NCI-H1436 (cell line): ENCODE measurements around the gene GREM2.
A peak's percentile ranks its signal among the peaks of the same experiment; 100 is the strongest.

Experiments
- DNase-seq: peaks from one replicate; lab custom pipeline; 2025; lab: John Stamatoyannopoulos, UW

Gene GREM2

GRCh38 chr1:240610636-240611035, 1.3 kb downstream of the GREM2 start:
- no peak for DNase-seq

- no peak for DNase-seq
Measured at GRCh38 chr1:240609527-240610060, 2.4 kb downstream of the GREM2 start.

GRCh38 chr1:240608707-240609106, 3.2 kb downstream of the GREM2 start:
- DNase-seq: peak; percentile 8

- DNase-seq: no peak
Measured at GRCh38 chr1:240607006-240607405, 4.9 kb downstream of the GREM2 start.

- DNase-seq: no peak
Measured at GRCh38 chr1:240602189-240602588, 9.8 kb downstream of the GREM2 start.

- DNase-seq: no peak
Measured at GRCh38 chr1:240599830-240600229, 12.1 kb downstream of the GREM2 start.

GRCh38 chr1:240599299-240599698, 12.7 kb downstream of the GREM2 start:
- no peak for DNase-seq

GRCh38 chr1:240598216-240599001, 13.5 kb downstream of the GREM2 start:
- no peak for DNase-seq

GRCh38 chr1:240597153-240597745, 14.7 kb downstream of the GREM2 start:
- no peak for DNase-seq

GRCh38 chr1:240595476-240595875, 16.5 kb downstream of the GREM2 start:
- no peak for DNase-seq

GRCh38 chr1:240591564-240591963, 20.4 kb downstream of the GREM2 start:
- DNase-seq: no peak

GRCh38 chr1:240591078-240591477, 20.9 kb downstream of the GREM2 start:
- no peak for DNase-seq

GRCh38 chr1:240589585-240590110, 22.3 kb downstream of the GREM2 start:
- no peak for DNase-seq

- DNase-seq: no peak
Measured at GRCh38 chr1:240586006-240586405, 25.9 kb downstream of the GREM2 start.

- no peak for DNase-seq
Measured at GRCh38 chr1:240582953-240583352, 29.0 kb downstream of the GREM2 start.

GRCh38 chr1:240579511-240579910, 32.4 kb downstream of the GREM2 start:
- no peak for DNase-seq

GRCh38 chr1:240577095-240577494, 34.9 kb downstream of the GREM2 start:
- DNase-seq: no peak

GRCh38 chr1:240575981-240576662, 35.8 kb downstream of the GREM2 start:
- DNase-seq: no peak

- DNase-seq: no peak
Measured at GRCh38 chr1:240572328-240572727, 39.6 kb downstream of the GREM2 start.

GRCh38 chr1:240571782-240572181, 40.2 kb downstream of the GREM2 start:
- no peak for DNase-seq

GRCh38 chr1:240567066-240567465, 44.9 kb downstream of the GREM2 start:
- no peak for DNase-seq

- no peak for DNase-seq
Measured at GRCh38 chr1:240562779-240563178, 49.2 kb downstream of the GREM2 start.
